Keratinocyte (primary cell): ENCODE measurements around the gene CNIH4. TPM values are rescaled to one million over a fixed set of nuclear protein-coding genes. Genes with fewer than 3 reads are reported as not detected.
A peak's percentile ranks its signal among the peaks of the same experiment; 100 is the strongest.

Experiments
- DNase-seq: peaks from one replicate; pipeline ENCODE4 v3.0.0-alpha.2; 2011; ENCODE audit warnings: low read depth, missing footprints, low spot score
- FAIRE-seq: peaks from 2 replicates; lab custom pipeline; 2011; peaks lifted over from hg19 to GRCh38; lab: Jason Lieb, UNC
- H2AFZ ChIP-seq: 2 replicates; pipeline ENCODE4 v1.6.0; 2012; ENCODE audit warnings: low read length, control low read depth, inconsistent platforms; ENCODE audit not compliant: control insufficient read depth
- H3K27ac ChIP-seq: 2 replicates; pipeline ENCODE4 v1.5.1; 2011; ENCODE audit warnings: low read length; ENCODE audit not compliant: control insufficient read depth, insufficient read depth
- H3K27me3 ChIP-seq: 3 replicates; pipeline ENCODE4 v1.6.0; 2011; ENCODE audit warnings: low read length; ENCODE audit not compliant: control insufficient read depth, insufficient read depth; ENCODE audit errors: extremely low read depth
- H3K36me3 ChIP-seq, 2 experiments: 2 replicates in 1 of 2; 3 replicates in 1 of 2; pipeline ENCODE4 v1.5.1; 2011; ENCODE audit warnings: low read length in 2 of 2, mild to moderate bottlenecking in 1 of 2; ENCODE audit not compliant: control insufficient read depth in 2 of 2, insufficient read depth in 2 of 2; ENCODE audit errors: extremely low read depth in 1 of 2
- H3K4me1 ChIP-seq: 3 replicates; pipeline ENCODE4 v1.5.1; 2011; ENCODE audit warnings: low read length; ENCODE audit not compliant: control insufficient read depth, insufficient read depth; ENCODE audit errors: extremely low read depth
- H3K4me2 ChIP-seq: 3 replicates; pipeline ENCODE4 v1.6.0; 2011; ENCODE audit warnings: low read depth, low read length; ENCODE audit not compliant: control insufficient read depth, insufficient read depth; ENCODE audit errors: extremely low read depth
- H3K4me3 ChIP-seq, 3 experiments: fragments of 200-600 bp in 1 of 3; sonication (generic) in 1 of 3; 2 replicates in 2 of 3; 3 replicates in 1 of 3; pipeline ENCODE4 v1.5.1; 2011 to 2016; ENCODE audit warnings: low read length in 3 of 3, mild to moderate bottlenecking in 3 of 3, control low read depth in 2 of 3, inconsistent platforms in 1 of 3, low read depth in 1 of 3, mixed read lengths in 1 of 3, mixed run types in 1 of 3, moderate library complexity in 1 of 3; ENCODE audit not compliant: control insufficient read depth in 2 of 3, insufficient read depth in 2 of 3; ENCODE audit errors: extremely low read depth in 1 of 3
- H3K79me2 ChIP-seq: 2 replicates; pipeline ENCODE4 v1.6.0; 2012; ENCODE audit warnings: low read length; ENCODE audit not compliant: control insufficient read depth, insufficient read depth
- H3K9ac ChIP-seq: 3 replicates; pipeline ENCODE4 v1.6.0; 2011; ENCODE audit warnings: low read length; ENCODE audit not compliant: control insufficient read depth, insufficient read depth; ENCODE audit errors: extremely low read depth
- H3K9me1 ChIP-seq: 3 replicates; pipeline ENCODE4 v1.6.0; 2011; ENCODE audit warnings: low read length; ENCODE audit not compliant: control insufficient read depth, insufficient read depth; ENCODE audit errors: extremely low read depth
- H3K9me3 ChIP-seq: 2 replicates; pipeline ENCODE4 v1.5.1; 2012; ENCODE audit warnings: low read depth, low read length; ENCODE audit not compliant: control insufficient read depth
- H4K20me1 ChIP-seq: 3 replicates; pipeline ENCODE4 v1.6.0; 2011; ENCODE audit warnings: low read length; ENCODE audit not compliant: control insufficient read depth, insufficient read depth; ENCODE audit errors: extremely low read depth
- CTCF ChIP-seq, 3 experiments: IDR thresholded peaks in 1 of 3; conservative IDR thresholded peaks in 1 of 3; optimal IDR thresholded peaks in 1 of 3; 2 replicates in 2 of 3; 3 replicates in 1 of 3; pipeline versions ENCODE3 to v1.5.1; 2011; ENCODE audit warnings: low read length in 3 of 3, mild to moderate bottlenecking in 3 of 3, moderate library complexity in 2 of 3, control low read depth in 1 of 3, inconsistent platforms in 1 of 3; ENCODE audit not compliant: insufficient read depth in 2 of 3; ENCODE audit errors: extremely low read depth in 1 of 3
- EZH2 ChIP-seq: IDR thresholded peaks from one replicate; pipeline ENCODE4 v1.6.1; 2012; ENCODE audit warnings: inconsistent platforms, mild to moderate bottlenecking, low read length, moderate library complexity
- dilution Hi-C: fragments of 300-500 bp; cut with MboI; formaldehyde crosslinking; loops from one replicate; pipeline ENCODE4 v1.7.0; 2020; ENCODE audit warnings: low sequenced_read_pairs; ENCODE audit not compliant: extremely low pct_ligation_motif_present
- polyA plus RNA-seq, 5 experiments: library from polyadenylated mRNA; depleted of rRNA in 3 of 5; stranded (reverse) in 3 of 5; stranded (forward) in 1 of 5; unstranded in 1 of 5; fragments of >200 nt; gene quantifications; 1 replicate in 1 of 5; 2 replicates in 3 of 5; 3 replicates in 1 of 5; pipeline versions ENCODE4 v1.2.1 to v1.2.3, GENCODE V29; 2011 to 2012; ENCODE audit warnings: missing spikeins in 2 of 5, low read depth in 1 of 5, low replicate concordance in 1 of 5

The CNIH4 gene
- polyA plus RNA-seq, 1 donor (not counting 4 experiments of a cell fraction or from before 2014, with no cell fraction given) = 139 TPM

GRCh38 chr1:224331824-224332223 lies 24.9 kb upstream of the CNIH4 start:
- dilution Hi-C loops = no loop called here
- H3K9me1 ChIP-seq = no peaks in the 10 kb centered on the region
- H2AFZ ChIP-seq = no peak overlapping the region
- peaks cover 13% of the 10 kb centered on the region for H3K4me1 ChIP-seq
- H3K79me2 ChIP-seq = peaks cover 30% of the 10 kb centered on the region
- TF ChIP-seq EZH2 (no peak), CTCF (optimal IDR thresholded peaks at IDR 0.05 in 1 of 3, IDR thresholded peaks at IDR 0.05 in 1 of 3, conservative IDR thresholded peaks at IDR 0.05 in 1 of 3; ENCODE audit: extremely low read depth in 1 of 3, insufficient read depth in 2 of 3, low read length in 3 of 3) (no peak)
- DNase-seq (no peak), FAIRE-seq (no peak)
- H3K9me3 ChIP-seq = no peaks in the 10 kb centered on the region
- no peak overlapping the region for H3K4me3 ChIP-seq
- H4K20me1 ChIP-seq = no peaks in the 10 kb centered on the region
- H3K27me3 ChIP-seq = no peaks in the 10 kb centered on the region
- H3K4me2 ChIP-seq = no peak overlapping the region
- no peaks in the 10 kb centered on the region for H3K36me3 ChIP-seq
- no peak overlapping the region for H3K27ac ChIP-seq
- H3K9ac ChIP-seq = no peak overlapping the region

GRCh38 chr1:224333309-224333926 lies 23.3 kb upstream of the CNIH4 start:
- FAIRE-seq = peak; percentile 57

More at GRCh38 chr1:224333309-224333926, 23.3 kb upstream of the CNIH4 start:
- Histone ChIP-seq H3K9ac (no peak overlapping the region), H3K79me2 (peaks cover 15% of the 10 kb centered on the region), H2AFZ (no peak overlapping the region), H3K4me1 (peaks cover 12% of the 10 kb centered on the region), H3K4me2 (no peak overlapping the region), H4K20me1 (no peaks in the 10 kb centered on the region), H3K27me3 (no peaks in the 10 kb centered on the region), H3K9me3 (no peaks in the 10 kb centered on the region), H3K9me1 (no peaks in the 10 kb centered on the region), H3K27ac (no peak overlapping the region), H3K36me3 (no peaks in the 10 kb centered on the region), H3K4me3 (no peak overlapping the region)
- dilution Hi-C loops = no loop called here
- TF ChIP-seq EZH2 = no peak
- peak in 2 of 3 experiments; percentile 48 to 65 for TF ChIP-seq CTCF (optimal IDR thresholded peaks at IDR 0.05 in 1 of 3, IDR thresholded peaks at IDR 0.05 in 1 of 3, conservative IDR thresholded peaks at IDR 0.05 in 1 of 3; ENCODE audit: extremely low read depth in 1 of 3, insufficient read depth in 2 of 3, low read length in 3 of 3)
- DNase-seq = no peak
